CD4-positive, alpha-beta T cell treated with Interleukin-6 at 100 ng/mL for 8 hours (primary cell): ENCODE results near the gene ALG12.

Experiments
- DNase-seq: peaks from one replicate; pipeline ENCODE4 v3.0.0-alpha.2; 2020; ENCODE audit warnings: mixed read lengths, low spot score

The ALG12 gene

GRCh38 chr22:49911881-49912625 is 6.2 kb downstream of the ALG12 start:
- no peak for DNase-seq

- no peak for DNase-seq
These were observed 7.7 kb downstream of the ALG12 start for GRCh38 chr22:49910229-49911155.

DNA sequence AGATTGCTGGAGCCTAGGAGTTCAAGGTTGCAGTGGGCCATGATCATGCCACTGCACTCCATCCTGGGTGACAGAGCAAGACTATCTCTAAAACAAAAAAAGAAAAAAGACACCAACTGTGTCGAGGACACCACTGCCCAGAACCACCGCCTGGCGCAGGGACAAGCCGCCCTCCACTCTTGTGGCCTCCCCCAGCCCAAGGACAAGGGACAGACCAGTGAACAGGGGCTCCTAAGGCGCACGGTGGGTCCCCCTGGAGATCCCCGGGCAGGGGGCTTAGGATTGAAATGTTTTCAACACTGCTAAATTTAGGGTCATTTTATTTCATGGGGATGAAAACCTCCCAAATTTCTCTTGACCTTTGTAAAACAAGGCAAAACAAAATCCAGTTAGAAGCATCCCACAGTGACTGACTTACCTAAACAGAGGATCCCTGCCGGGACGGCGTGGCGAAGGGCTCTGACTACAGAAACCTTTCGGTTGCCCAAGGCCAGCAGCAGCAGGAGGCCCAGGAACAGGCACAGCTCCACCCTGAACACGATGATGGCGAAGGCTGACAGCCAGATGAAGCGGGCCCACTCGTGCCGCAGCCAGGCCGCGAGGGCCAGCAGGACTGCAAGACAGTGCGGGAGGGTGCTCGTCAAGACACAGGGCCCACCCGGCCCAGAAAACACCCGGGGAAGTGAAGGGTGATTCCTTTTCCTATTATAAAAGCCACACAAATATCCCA is 8.6 kb downstream of the ALG12 start:
- DNase-seq = no peak

GRCh38 chr22:49907807-49908206 is 10.4 kb downstream of the ALG12 start:
- no peak for DNase-seq

GRCh38 chr22:49906799-49907290 is 11.4 kb downstream of the ALG12 start:
- no peak for DNase-seq

DNA sequence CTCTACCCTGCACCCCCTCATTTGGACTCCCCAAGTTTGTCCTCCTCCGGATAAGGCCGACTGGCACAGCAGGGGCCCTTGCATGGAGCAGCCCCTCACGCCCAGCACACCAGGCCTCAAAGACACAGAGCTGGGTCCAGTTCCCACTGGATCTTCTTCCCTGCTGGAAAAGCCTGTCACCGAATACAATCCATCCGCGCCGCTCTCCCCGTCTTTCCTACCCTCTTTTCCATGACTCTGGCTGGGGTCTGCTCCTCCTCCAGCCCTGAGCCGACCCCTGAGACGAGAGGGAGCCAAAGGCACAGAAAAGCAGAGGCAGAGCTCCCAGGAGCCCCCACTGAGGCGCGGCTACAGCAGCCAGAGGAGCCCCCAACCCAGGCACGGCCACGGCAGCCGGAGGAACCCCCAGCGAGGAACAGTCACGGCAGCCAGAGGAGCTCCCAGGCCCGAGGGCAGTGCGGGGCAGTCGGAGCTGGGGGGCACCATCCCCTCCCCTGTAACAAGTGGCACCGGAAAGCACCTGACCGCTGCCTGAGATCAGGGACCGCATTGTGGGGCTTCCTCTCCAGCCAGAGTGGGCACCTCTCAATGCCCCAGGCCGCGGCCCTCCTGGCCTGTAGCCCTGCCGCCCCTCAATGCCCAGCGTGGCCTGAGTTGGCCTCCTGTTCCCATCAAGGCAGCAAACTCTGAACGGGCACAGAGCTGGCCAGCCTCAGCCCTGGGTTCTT is 12.0 kb downstream of the ALG12 start:
- no peak for DNase-seq

GRCh38 chr22:49905465-49905864 is 12.8 kb downstream of the ALG12 start:
- DNase-seq = no peak

DNA sequence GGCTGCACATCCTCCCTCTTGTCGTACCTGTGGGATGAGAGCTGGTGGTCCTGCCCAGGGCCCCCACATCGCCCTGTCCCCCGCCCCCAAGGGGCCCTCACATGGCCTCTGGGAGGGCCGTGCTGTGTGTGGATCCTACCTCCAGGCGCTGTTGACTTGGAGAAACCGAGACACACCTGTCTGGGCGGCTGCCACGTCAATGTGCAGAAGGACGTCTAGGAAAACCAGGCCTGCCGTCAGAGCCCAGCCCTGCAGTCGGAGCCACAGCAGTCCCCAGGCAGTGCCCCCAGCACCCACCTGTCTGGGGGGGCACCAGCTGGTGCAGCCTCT is 14.2 kb downstream of the ALG12 start:
- DNase-seq = no peak

DNA sequence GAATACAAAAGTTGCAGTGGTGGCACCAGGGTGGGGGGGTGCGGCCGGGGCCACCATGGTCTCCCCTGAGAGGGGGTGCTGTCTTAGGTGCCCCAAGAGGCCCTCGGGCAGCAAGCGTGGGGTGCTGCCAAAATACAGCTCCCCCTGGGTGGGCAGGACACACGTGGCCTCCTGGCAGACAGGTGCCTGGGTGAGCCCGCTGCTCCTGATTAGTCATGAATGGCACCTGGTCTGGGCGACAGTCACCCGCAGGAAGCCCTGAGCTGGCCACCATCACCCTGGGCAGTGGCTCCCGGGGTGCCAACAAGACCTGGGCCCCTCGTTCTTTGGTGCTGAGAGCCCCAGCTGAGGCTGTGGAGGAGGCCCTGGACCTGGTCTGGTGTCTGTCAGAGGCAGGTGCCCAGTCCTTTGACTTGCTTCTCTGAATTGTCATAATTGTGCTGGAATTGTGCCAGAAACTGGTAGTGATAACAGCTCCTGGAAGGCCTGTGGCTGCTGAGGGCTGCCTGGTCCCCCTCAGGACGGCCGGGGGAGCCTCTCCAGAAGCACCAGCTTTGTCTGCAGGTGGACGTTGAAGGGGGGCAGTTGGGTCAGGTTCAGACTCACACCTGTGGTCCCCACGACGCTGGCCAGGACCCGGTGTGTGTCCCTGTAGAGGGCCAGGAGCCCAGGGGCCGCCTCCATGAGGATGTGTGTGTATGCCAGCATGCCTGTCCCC is 14.8 kb downstream of the ALG12 start:
- DNase-seq = no peak

DNA sequence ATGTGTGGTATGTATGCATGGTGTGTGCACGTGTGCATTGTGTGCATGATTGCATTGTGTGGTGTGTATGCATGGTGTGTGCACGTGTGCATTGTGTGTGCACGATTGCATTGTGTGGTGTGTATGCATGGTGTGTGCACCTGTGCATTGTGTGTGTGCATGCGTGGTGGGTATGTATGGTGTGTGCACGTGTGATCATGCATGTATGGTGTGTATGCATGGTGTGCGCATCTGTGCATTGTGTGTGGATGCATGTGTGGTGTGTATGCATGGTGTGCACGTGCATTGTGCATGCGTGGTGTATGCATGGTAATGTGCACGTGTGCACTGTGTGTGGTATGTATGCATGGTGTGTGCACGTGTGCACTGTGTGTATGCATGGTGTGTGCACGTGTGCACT is 16.8 kb downstream of the ALG12 start:
- no peak for DNase-seq

- no peak for DNase-seq
These were observed 17.6 kb downstream of the ALG12 start for GRCh38 chr22:49900441-49901230.

DNA sequence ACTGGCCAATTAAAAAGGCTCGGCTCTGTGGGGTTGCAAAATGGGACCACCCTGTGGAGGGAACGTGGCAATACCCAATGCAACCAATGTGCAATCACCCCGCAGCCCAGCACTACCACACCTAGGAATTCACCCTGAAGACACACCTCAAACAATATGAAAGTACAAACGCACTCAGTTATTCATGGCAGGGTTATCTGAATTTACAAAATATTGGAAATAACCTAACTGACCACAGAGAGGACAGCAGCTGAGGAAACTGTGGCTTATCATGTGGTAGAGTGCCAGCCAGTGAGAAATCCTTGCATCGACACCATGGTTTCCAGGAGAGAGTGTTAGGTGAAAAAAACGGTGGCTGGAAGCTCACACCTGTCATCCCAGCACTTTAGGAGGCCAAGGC is 18.7 kb downstream of the ALG12 start:
- no peak for DNase-seq

DNA sequence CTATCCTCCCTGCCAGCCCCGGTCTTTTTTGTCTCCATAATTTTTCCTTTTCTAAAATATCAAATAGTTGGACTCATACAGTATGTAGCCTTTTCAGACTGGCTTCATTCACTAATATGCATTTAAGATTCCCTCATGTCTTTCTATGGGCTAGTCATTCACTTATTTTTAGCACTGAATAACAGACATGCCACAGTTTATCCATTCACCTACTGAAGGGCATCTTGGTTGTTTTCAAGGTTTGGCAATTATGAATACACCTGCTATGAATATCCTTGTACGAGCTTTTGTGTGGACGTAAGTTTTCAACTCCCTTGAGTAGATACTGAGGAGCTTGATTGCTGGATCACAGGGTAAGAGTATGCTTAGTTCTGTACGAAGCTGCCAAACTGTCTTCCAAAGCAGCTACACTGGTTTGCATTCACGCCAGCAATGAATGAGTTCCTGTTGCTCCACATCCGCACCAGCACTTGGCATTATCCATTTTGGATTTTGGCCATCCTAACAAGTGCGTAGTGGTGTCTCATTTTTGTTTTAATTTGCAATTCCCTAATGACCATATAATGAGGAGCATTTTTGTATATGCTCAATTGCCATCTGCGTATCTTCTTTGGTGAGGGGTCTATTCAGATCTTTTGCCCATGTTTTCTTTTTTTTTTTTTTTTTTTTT is 21.1 kb downstream of the ALG12 start:
- DNase-seq = no peak

- DNase-seq = no peak
These were observed 22.0 kb downstream of the ALG12 start for GRCh38 chr22:49896201-49896600.

DNA sequence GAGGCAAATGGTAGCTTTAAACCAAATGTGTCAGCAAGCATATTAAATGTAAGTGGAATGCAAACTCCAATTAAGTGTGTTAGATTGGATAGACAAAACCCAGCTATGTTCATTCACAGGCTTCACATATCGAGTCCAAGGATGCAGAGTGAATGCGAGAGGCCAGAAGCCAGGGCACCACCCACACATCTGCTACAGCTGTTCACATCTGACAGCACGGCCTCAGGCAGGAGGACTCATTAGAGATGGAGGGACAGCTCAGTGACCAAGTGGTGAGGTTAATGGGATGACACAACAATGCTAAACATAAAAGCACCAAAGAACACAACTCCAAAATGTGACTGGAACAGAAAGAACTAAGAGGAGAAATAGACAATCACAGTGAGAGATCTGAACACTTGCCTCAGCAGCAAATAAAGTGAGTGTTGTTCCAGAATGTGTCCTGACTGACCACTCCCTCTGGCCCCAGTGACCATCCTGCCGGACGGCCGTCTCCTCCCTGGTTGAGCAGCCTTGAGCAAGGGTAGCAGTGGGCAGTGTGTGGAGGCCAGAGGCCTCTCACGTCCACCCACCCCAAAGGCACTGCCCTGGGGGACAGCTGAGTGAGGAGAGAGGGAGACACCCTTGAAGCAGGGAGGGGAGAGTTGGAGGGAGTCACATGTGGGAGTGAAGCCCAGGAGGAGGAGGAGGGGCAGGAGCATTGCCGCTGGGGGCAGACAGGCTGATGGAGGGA is 23.8 kb downstream of the ALG12 start:
- no peak for DNase-seq

GRCh38 chr22:49893025-49893424 is 25.2 kb downstream of the ALG12 start:
- DNase-seq = no peak

- DNase-seq = no peak
These were observed 25.9 kb downstream of the ALG12 start for GRCh38 chr22:49892226-49892899.

DNA sequence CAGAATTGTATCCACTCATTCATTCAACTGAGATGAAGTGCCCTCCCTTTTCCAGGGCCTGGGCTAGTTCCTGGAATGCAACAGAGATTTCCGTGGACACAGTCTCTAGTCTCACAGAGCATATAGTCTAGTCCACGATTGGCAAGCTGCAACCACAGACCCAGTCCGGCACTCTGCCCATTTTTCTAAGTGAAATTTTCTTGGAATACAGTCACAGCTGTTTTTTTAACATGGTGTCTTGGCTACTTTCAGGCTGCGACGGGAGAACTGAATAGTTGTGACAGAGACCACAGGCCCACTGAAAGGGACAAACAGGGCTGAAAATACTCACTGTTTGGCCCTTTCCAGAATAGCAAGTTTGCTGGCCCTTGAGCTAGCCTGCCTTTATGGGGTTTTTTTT is 29.2 kb downstream of the ALG12 start:
- no peak for DNase-seq

- no peak for DNase-seq
These were observed 30.5 kb downstream of the ALG12 start for GRCh38 chr22:49887702-49888101.
